Heart right ventricle (tissue), 16 donors: ENCODE results near the gene MTHFD1L. TPM values are rescaled to one million over a fixed set of nuclear protein-coding genes. Genes with fewer than 3 reads are reported as not detected.

ENCODE experiments used
- ATAC-seq, 8 donors: fragments of 200-7000 bp; cut with Tn5 transposase; one replicate each; pipeline ENCODE4 v1.9.1; 2020; ENCODE audit warnings: mild to moderate bottlenecking in 8 of 8, moderate library complexity in 8 of 8, moderate number of reproducible peaks in 1 of 8
- DNase-seq, 2 donors: peaks; one replicate each; pipeline ENCODE4 v3.0.0-alpha.2; 2020
- H3K27ac ChIP-seq, 10 donors: fragments of 200-600 bp; sonication (generic) in 2 of 10; one replicate each; pipeline versions ENCODE4 v1.5.0 to v1.8.0; 2020 to 2022; ENCODE audit warnings: mild to moderate bottlenecking in 3 of 10
- H3K27me3 ChIP-seq, 7 donors: fragments of 200-600 bp; one replicate each; pipeline ENCODE4 v1.8.0; 2021 to 2022; ENCODE audit warnings: mild to moderate bottlenecking in 2 of 7
- H3K36me3 ChIP-seq, 9 donors: fragments of 200-600 bp; sonication (generic) in 1 of 9; one replicate each; pipeline versions ENCODE4 v1.5.0 to v1.8.0; 2020 to 2022; ENCODE audit warnings: mild to moderate bottlenecking in 2 of 9
- H3K4me1 ChIP-seq, 9 donors: fragments of 200-600 bp; sonication (generic) in 1 of 9; one replicate each; pipeline versions ENCODE4 v1.5.0 to v1.8.0; 2020 to 2022; ENCODE audit warnings: mild to moderate bottlenecking in 4 of 9
- H3K4me3 ChIP-seq, 10 donors: fragments of 200-600 bp; sonication (generic) in 2 of 10; one replicate each; pipeline versions ENCODE4 v1.5.0 to v1.8.0; 2020 to 2022; ENCODE audit warnings: mild to moderate bottlenecking in 7 of 10, moderate library complexity in 2 of 10
- H3K9me3 ChIP-seq, 11 donors: fragments of 200-600 bp in 10 of 11; sonication (generic) in 2 of 11; one replicate each; pipeline versions ENCODE4 v1.5.0 to v1.8.0; 2013 to 2022; ENCODE audit warnings: mild to moderate bottlenecking in 2 of 11, control low read depth in 1 of 11, moderate library complexity in 1 of 11
- CTCF ChIP-seq, 9 donors: fragments of 200-600 bp; sonication (generic) in 2 of 9; IDR thresholded peaks; one replicate each; pipeline versions ENCODE4 v1.5.0 to v1.8.0; 2021 to 2022; ENCODE audit warnings: antibody characterized with exemption in 9 of 9, mild to moderate bottlenecking in 5 of 9, moderate library complexity in 1 of 9
- WGBS, 2 donors: extraction: QIAGEN DNeasy Blood & Tissue Kit; methylation state at CpG; one replicate each; pipeline ENCODE4 v1.1.7; 2013; ENCODE audit warnings: inconsistent platforms in 1 of 2; 5-methylcytosine and 5-hydroxymethylcytosine counted together
- intact Hi-C, 10 donors: fragments of 100-400 bp; cut with DNase I; formaldehyde crosslinking; loops; one replicate each; pipeline versions ENCODE4 v1.11.1 to v1.14.2; 2022
- polyA plus RNA-seq, 2 donors: library from polyadenylated mRNA; stranded (reverse); fragments of 200-250 nt; gene quantifications; one replicate each; pipeline ENCODE4 v1.2.3, GENCODE V29; 2013
- total RNA-seq, 10 donors: library from RNA; stranded (reverse); fragmentation: NEBNext Ultra II Directional in 3 of 10; extraction: Animal tissue kit (Norgen Biotek cat#: 25700) in 3 of 10; gene quantifications; one replicate each; pipeline versions ENCODE4 v1.2.1 to v1.2.4, GENCODE V29; 2021 to 2023
- donor health status: Arrhythmogenic right ventricular cardiomyopathy.
- donor health status: ischemic (EF 13 %, LVEDD 7.1; RV severe dilation, severe dysfunction).
- donor health status: healthy with polysubstance abuse.
- donor health status: DM: no; HTN: yes; CAD: no.
- donor health status: DM: no; HTN: no; CAD: no.
- donor health status: ischemic (EF 25% LVEDD 6.9; RV normal size, moderate dysfunction).
- donor health status: ischemic (EF 25% LVEDD 5.7; RV mildly dilated, moderate dysfunction).
- donor health status: healthy.
- donor health status: DM: yes; HTN: yes; CAD: no.
- donor health status: Ischemic cardiomyopathy.
- donor health status: ischemic (EF 35%, LVEDD 5.7; RV mildly dilated, moderate dysfunction).
- donor health status: nonischemic (EF 11% LVEDD 7.7; RV severe dilation, severe dysfunction).
- donor health status: DM: yes; HTN: yes; CAD: no.
- donor health status: PGD.
- donor health status: ischemic (EF 29% LVEDD 5.4; RV normal size, mild dysfunction).
- donor health status: nonischemic (EF 23%, LVEDD 6.1; RV moderate dilation, normal function).

MTHFD1L gene
- total and polyA plus RNA-seq, 12 donors, result 1.2 to 10.8 (median 3.8) TPM

GRCh38 chr6:151068761-151069312 lies 203.3 kb downstream of the MTHFD1L start:
- Histone ChIP-seq H3K9me3 (no peaks in the 10 kb centered on the region), H3K36me3 (no peaks in the 10 kb centered on the region), H3K27ac (peak overlapping the region in 9 of 10 donors; percentile 12 to 79 (median 75)), H3K4me1 (peaks cover 0 to 56% (median 26%) of the 10 kb centered on the region in 9 donors), H3K4me3 (no peak overlapping the region), H3K27me3 (no peaks in the 10 kb centered on the region)
- ATAC-seq (no peak), DNase-seq (no peak)
- intact Hi-C loops, result loop anchor here in 1 of 10 donors (2.0 kb wide), 1 partner anchor 28 kb away; no protein-coding TSS in a partner anchor
- no peak for TF ChIP-seq CTCF (IDR thresholded peaks at IDR 0.05)
- WGBS, 2 donors, result 63 to 78% methylated on average over 6 of the region's 6 CpGs

- Histone ChIP-seq H3K27ac (peak overlapping the region in 5 of 10 donors; percentile 71 to 79 (median 76)), H3K9me3 (peaks cover 0 to 4% (median 0%) of the 10 kb centered on the region in 11 donors), H3K4me3 (no peak overlapping the region), H3K27me3 (no peaks in the 10 kb centered on the region), H3K36me3 (no peaks in the 10 kb centered on the region), H3K4me1 (peaks cover 0 to 48% (median 21%) of the 10 kb centered on the region in 9 donors)
- intact Hi-C loops, result loop anchor here in 3 of 10 donors (2.0 to 10.0 kb wide), 3 partner anchors 29 to 175 kb away; no protein-coding TSS in a partner anchor
- WGBS, 2 donors, result 95 to 96% methylated on average over 8 of the region's 8 CpGs
- ATAC-seq (no peak), DNase-seq (no peak)
- TF ChIP-seq CTCF (IDR thresholded peaks at IDR 0.05), result no peak
Measured at GRCh38 chr6:151069641-151070040, 204.1 kb downstream of the MTHFD1L start.

- Histone ChIP-seq H3K27ac (peak overlapping the region in 8 of 10 donors; percentile 12 to 57 (median 42)), H3K9me3 (peaks cover 0 to 10% (median 0%) of the 10 kb centered on the region in 11 donors), H3K4me3 (peak overlapping the region in 5 of 10 donors; percentile 2 to 22 (median 13)), H3K27me3 (no peaks in the 10 kb centered on the region), H3K4me1 (peaks cover 0 to 45% (median 21%) of the 10 kb centered on the region in 9 donors), H3K36me3 (no peaks in the 10 kb centered on the region)
- no peak for TF ChIP-seq CTCF (IDR thresholded peaks at IDR 0.05)
- peak in 1 of 8 donors; percentile 21 for ATAC-seq
- no peak for DNase-seq
- WGBS, 2 donors, result 52 to 62% methylated on average over 3 of the region's 3 CpGs
- intact Hi-C loops, result loop anchor here in 2 of 10 donors (5.0 to 10.0 kb wide), 2 partner anchors 33 to 174 kb away; no protein-coding TSS in a partner anchor
Measured at GRCh38 chr6:151070631-151071051, 205.1 kb downstream of the MTHFD1L start.

- ATAC-seq (peak; percentile 44 to 79 (median 67)), DNase-seq (peak in 1 of 2 donors; percentile 53)
- intact Hi-C loops, result loop anchor here in 2 of 10 donors (5.0 to 10.0 kb wide), 2 partner anchors 34 to 174 kb away; no protein-coding TSS in a partner anchor
- Histone ChIP-seq H3K4me1 (peaks cover 0 to 45% (median 21%) of the 10 kb centered on the region in 9 donors), H3K27ac (peak overlapping the region in 8 of 10 donors; percentile 12 to 57 (median 42)), H3K27me3 (no peaks in the 10 kb centered on the region), H3K36me3 (no peaks in the 10 kb centered on the region), H3K4me3 (peak overlapping the region in 5 of 10 donors; percentile 2 to 22 (median 13)), H3K9me3 (peaks cover 0 to 10% (median 0%) of the 10 kb centered on the region in 11 donors)
- TF ChIP-seq CTCF (IDR thresholded peaks at IDR 0.05), result no peak
- 26 to 35% methylated on average over 8 of the region's 8 CpGs for whole genome bisulfite sequencing, 2 donors
Measured at GRCh38 chr6:151071295-151071694, 205.8 kb downstream of the MTHFD1L start.
